NB4 (cell line): ENCODE data around the gene CLEC16A.
A peak's percentile ranks its signal among the peaks of the same experiment; 100 is the strongest.

Source experiments
- DNase-seq: peaks from one replicate; pipeline ENCODE4 v3.0.0; 2010; ENCODE audit warnings: low read depth
- H3K4me3 ChIP-seq: one replicate; pipeline ENCODE4 v1.5.1; 2011; ENCODE audit warnings: mild to moderate bottlenecking, low read depth, low read length, moderate library complexity
- CTCF ChIP-seq: IDR thresholded peaks from one replicate; pipeline ENCODE4 v1.5.1; 2012; ENCODE audit warnings: low read depth, low read length
- MAX ChIP-seq: IDR thresholded peaks from 2 replicates; pipeline ENCODE4 v1.6.1; 2011; ENCODE audit warnings: low read depth, low read length
- MYC ChIP-seq: IDR thresholded peaks from 2 replicates; pipeline ENCODE4 v1.6.1; 2011; ENCODE audit warnings: low read depth, low read length
- POLR2A ChIP-seq: IDR thresholded peaks from 2 replicates; pipeline ENCODE4 v1.6.1; 2011; ENCODE audit warnings: mild to moderate bottlenecking; ENCODE audit not compliant: insufficient read length; ENCODE audit errors: extremely low read depth

Gene CLEC16A

GRCh38 chr16:11143372-11144035 lies 199.1 kb downstream of the CLEC16A start:
- TF ChIP-seq MAX (no peak), POLR2A (no peak), CTCF (no peak), MYC (no peak)
- no peak overlapping the region for H3K4me3 ChIP-seq
- DNase-seq: no peak

GRCh38 chr16:11144122-11144521 lies 199.8 kb downstream of the CLEC16A start:
- no peak overlapping the region for H3K4me3 ChIP-seq
- DNase-seq: no peak
- no peak for TF ChIP-seq MAX

- TF ChIP-seq POLR2A: no peak
- no peak for TF ChIP-seq MYC
- TF ChIP-seq CTCF: no peak
- TF ChIP-seq MAX: no peak
- H3K4me3 ChIP-seq: no peak overlapping the region
- DNase-seq: peak; percentile 37
Observed at GRCh38 chr16:11145173-11145818, 200.9 kb downstream of the CLEC16A start.

- no peak overlapping the region for H3K4me3 ChIP-seq
- no peak for TF ChIP-seq POLR2A
- no peak for TF ChIP-seq MAX
- TF ChIP-seq CTCF: no peak
- TF ChIP-seq MYC: no peak
- no peak for DNase-seq
Observed at GRCh38 chr16:11145819-11146211, 201.5 kb downstream of the CLEC16A start.

- TF ChIP-seq CTCF (no peak), POLR2A (no peak), MYC (no peak)
- DNase-seq: no peak
- no peak overlapping the region for H3K4me3 ChIP-seq
Observed at GRCh38 chr16:11147033-11147753, 202.8 kb downstream of the CLEC16A start.

- no peak overlapping the region for H3K4me3 ChIP-seq
- TF ChIP-seq MAX (no peak), MYC (no peak), CTCF (no peak), POLR2A (no peak)
- no peak for DNase-seq
Observed at GRCh38 chr16:11147754-11148444, 203.5 kb downstream of the CLEC16A start.
